ENCODE results near the gene UBXN11.
A peak's percentile ranks its signal among the peaks of the same experiment; 100 is the strongest.

UBXN11 gene

DNA sequence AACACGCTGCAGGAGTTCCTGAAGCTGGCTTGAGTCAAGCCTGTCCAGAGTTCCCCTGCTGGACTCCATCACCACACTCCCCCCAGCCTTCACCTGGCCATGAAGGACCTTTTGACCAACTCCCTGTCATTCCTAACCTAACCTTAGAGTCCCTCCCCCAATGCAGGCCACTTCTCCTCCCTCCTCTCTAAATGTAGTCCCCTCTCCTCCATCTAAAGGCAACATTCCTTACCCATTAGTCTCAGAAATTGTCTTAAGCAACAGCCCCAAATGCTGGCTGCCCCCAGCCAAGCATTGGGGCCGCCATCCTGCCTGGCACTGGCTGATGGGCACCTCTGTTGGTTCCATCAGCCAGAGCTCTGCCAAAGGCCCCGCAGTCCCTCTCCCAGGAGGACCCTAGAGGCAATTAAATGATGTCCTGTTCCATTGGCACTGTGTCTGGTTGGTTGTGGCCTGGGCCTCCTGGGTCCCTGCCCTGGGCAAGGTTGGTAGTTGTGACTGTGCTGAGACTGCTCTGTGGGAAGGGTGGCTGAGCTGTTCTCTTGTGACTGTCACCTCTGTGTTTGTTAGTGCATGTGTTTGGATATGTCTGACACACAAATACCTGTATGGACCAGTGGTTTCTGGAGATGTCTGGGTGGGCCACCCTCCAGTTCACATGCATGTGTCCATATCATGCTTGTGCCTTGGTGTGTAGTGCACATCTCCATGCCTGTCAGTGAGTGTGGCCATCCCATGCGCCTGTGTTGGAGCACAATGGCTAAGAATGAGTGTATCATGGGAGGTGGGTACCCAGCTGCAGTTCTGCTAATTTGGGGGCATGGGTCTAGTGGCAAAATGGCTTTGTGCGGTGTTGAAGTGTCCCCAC is 25.1 kb downstream of the UBXN11 start:
- Histone ChIP-seq H3K4me3 (ENCODE audit: low read length) (peak overlapping the region; percentile 70), H3K9ac (ENCODE audit: low read length) (peak overlapping the region; percentile 10), H3K36me3 (ENCODE audit: control insufficient read depth, low read depth, low read length) (peaks cover 17% of the 10 kb centered on the region), H3K27ac (ENCODE audit: low read length) (no peak overlapping the region), H3K27me3 (ENCODE audit: control insufficient read depth, insufficient read depth, low read length) (no peaks in the 10 kb centered on the region), H3K4me1 (ENCODE audit: control insufficient read depth, low read depth, low read length) (peaks cover 28% of the 10 kb centered on the region), H3K9me3 (ENCODE audit: control insufficient read depth, low read depth, low read length) (no peaks in the 10 kb centered on the region)

GRCh38 chr1:26280333-26281042 is 25.9 kb downstream of the UBXN11 start:
- Histone ChIP-seq H3K9me3 (ENCODE audit: control insufficient read depth, low read depth, low read length) (no peaks in the 10 kb centered on the region), H3K4me1 (ENCODE audit: control insufficient read depth, low read depth, low read length) (peaks cover 28% of the 10 kb centered on the region), H3K9ac (ENCODE audit: low read length) (peak overlapping the region; percentile 59), H3K27me3 (ENCODE audit: control insufficient read depth, insufficient read depth, low read length) (no peaks in the 10 kb centered on the region), H3K4me3 (ENCODE audit: low read length) (peak overlapping the region; percentile 70), H3K36me3 (ENCODE audit: control insufficient read depth, low read depth, low read length) (peaks cover 21% of the 10 kb centered on the region), H3K27ac (ENCODE audit: low read length) (no peak overlapping the region)

DNA sequence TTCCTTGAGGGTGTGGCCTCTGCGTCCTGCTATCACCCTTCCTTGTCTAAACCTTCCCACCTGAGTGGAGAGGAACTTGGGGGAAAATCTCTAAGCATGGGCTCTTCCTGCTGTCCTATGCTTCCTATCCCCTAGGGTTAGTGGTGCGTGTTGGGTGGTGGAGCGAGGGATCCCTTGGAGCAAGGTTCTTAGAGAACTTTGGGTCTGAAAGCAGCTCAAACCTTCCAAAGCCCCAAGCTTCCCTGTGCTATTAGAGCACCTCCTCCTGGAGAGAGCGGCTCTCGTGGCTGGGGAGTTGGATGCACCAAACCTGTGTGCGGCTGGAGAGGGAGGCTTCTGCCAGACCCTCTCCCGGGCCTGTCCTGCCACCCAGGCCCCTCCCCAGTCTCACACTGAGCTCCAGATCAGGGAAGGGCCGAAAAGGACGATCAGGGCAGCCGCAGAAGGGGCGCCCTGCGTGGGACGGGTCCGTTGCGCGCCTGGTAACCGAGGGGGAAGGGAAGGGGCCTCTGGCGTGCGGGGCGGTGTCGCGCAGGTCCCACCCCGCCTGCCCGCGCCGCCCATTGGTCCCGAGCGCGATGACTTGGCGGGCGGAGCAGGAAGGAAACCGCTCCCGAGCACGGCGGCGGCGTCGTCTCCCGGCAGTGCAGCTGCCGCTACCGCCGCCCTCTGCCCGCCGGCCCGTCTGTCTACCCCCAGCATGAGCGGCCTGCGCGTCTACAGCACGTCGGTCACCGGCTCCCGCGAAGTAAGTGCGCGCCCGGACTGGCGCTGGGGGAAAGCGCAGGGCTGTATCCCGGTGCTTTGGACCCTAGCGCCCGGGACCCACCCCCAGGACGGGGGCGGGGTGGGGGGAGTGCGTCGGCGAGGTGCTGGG is 26.7 kb downstream of the UBXN11 start, which contains the start of gene SH3BGRL3:
TSS of gene SH3BGRL3 (plus strand) at position 631 of the 877 bp plus-strand sequence. CDS start at position 701, 70 bp downstream.
- Histone ChIP-seq H3K27me3 (ENCODE audit: control insufficient read depth, insufficient read depth, low read length) (no peaks in the 10 kb centered on the region), H3K36me3 (ENCODE audit: control insufficient read depth, low read depth, low read length) (peaks cover 24% of the 10 kb centered on the region), H3K9ac (ENCODE audit: low read length) (peak within 1 kb of the TSS; percentile 59), H3K27ac (ENCODE audit: low read length) (no peak within 1 kb of the TSS), H3K4me1 (ENCODE audit: control insufficient read depth, low read depth, low read length) (peaks cover 25% of the 10 kb centered on the region), H3K9me3 (ENCODE audit: control insufficient read depth, low read depth, low read length) (no peaks in the 10 kb centered on the region), H3K4me3 (ENCODE audit: low read length) (peak within 1 kb of the TSS; percentile 70)

- Histone ChIP-seq H3K4me3 (ENCODE audit: low read length) (peak overlapping the region; percentile 70), H3K27ac (ENCODE audit: low read length) (no peak overlapping the region), H3K36me3 (ENCODE audit: control insufficient read depth, low read depth, low read length) (peaks cover 30% of the 10 kb centered on the region), H3K9me3 (ENCODE audit: control insufficient read depth, low read depth, low read length) (no peaks in the 10 kb centered on the region), H3K4me1 (ENCODE audit: control insufficient read depth, low read depth, low read length) (peaks cover 25% of the 10 kb centered on the region), H3K9ac (ENCODE audit: low read length) (no peak overlapping the region), H3K27me3 (ENCODE audit: control insufficient read depth, insufficient read depth, low read length) (no peaks in the 10 kb centered on the region)
These were observed 27.5 kb downstream of the UBXN11 start for GRCh38 chr1:26278724-26279455.

DNA sequence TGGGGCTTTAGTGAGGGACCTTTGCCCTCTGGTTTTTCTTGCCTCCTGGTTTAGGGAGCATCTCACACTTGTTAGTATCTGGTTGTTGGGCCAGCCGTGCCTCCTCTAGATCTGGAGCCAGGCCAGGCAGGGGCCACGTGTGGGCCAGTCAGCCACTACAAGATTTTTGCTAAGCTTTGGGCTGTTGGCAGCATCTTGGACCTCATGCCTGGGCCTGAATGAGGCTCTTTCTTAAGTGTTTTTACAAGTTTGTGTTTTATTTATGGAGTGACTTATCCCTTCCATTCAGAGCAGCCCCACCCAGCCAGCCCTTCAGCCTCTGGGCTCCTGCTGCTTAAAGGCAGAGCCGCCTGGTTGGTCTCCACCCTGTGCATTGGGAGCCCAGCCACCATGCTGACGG is 28.1 kb downstream of the UBXN11 start:
- Histone ChIP-seq H3K27me3 (ENCODE audit: control insufficient read depth, insufficient read depth, low read length) (no peaks in the 10 kb centered on the region), H3K27ac (ENCODE audit: low read length) (no peak overlapping the region), H3K9ac (ENCODE audit: low read length) (no peak overlapping the region), H3K4me3 (ENCODE audit: low read length) (no peak overlapping the region), H3K36me3 (ENCODE audit: control insufficient read depth, low read depth, low read length) (peaks cover 33% of the 10 kb centered on the region), H3K9me3 (ENCODE audit: control insufficient read depth, low read depth, low read length) (no peaks in the 10 kb centered on the region), H3K4me1 (ENCODE audit: control insufficient read depth, low read depth, low read length) (peaks cover 25% of the 10 kb centered on the region)

DNA sequence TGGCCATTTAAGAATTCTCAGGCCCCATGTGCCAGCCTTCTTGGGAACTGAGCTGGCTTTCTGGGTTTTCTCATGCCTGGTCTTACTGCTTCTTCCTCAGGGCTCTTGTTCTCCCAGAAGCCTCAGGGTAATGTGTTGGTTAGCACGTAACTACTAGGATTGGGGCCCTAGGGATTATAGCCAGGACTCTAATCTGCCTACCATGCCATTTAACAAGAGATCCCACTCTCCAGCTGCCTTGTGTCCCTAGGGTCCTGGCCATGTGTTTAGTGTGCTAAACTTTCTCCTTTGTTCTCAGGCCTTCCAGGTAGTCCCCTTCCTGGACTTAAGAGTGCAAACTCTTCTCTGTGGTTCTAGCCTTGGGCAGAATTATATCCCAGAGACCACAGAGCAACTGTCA is 28.7 kb downstream of the UBXN11 start:
- H3K4me1 ChIP-seq (ENCODE audit: control insufficient read depth, low read depth, low read length), result peaks cover 24% of the 10 kb centered on the region
- H3K27ac ChIP-seq (ENCODE audit: low read length), result no peak overlapping the region

DNA sequence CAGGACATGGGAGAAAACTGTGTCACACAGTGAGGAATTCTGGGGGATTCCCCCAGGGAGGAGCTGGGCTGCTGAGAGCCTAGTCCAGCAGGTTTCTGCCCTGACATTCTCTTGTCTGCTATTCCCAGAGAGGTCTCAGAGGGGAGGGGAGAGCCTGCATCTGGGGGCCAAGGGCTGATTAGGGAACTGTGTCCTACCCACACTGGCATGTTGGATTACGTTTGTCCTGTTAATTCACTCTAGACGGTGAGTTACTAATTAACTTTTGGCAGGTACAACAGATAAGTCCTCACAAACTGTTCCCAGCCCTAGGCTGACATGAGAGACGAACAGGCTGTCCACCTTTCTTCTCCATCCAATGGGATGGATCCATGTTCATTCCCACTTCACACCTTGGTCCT is 29.2 kb downstream of the UBXN11 start:
- H3K27me3 ChIP-seq (ENCODE audit: control insufficient read depth, insufficient read depth, low read length), result no peaks in the 10 kb centered on the region
- no peak overlapping the region for H3K4me3 ChIP-seq (ENCODE audit: low read length)
- peaks cover 39% of the 10 kb centered on the region for H3K36me3 ChIP-seq (ENCODE audit: control insufficient read depth, low read depth, low read length)
- H3K27ac ChIP-seq (ENCODE audit: low read length), result no peak overlapping the region
- H3K9ac ChIP-seq (ENCODE audit: low read length), result no peak overlapping the region
- no peaks in the 10 kb centered on the region for H3K9me3 ChIP-seq (ENCODE audit: control insufficient read depth, low read depth, low read length)
- peaks cover 19% of the 10 kb centered on the region for H3K4me1 ChIP-seq (ENCODE audit: control insufficient read depth, low read depth, low read length)

More for the DNA sequence above, 28.7 kb downstream of the UBXN11 start:
- no peaks in the 10 kb centered on the region for H3K9me3 ChIP-seq (ENCODE audit: control insufficient read depth, low read depth, low read length)
- H3K9ac ChIP-seq (ENCODE audit: low read length), result no peak overlapping the region
- peaks cover 38% of the 10 kb centered on the region for H3K36me3 ChIP-seq (ENCODE audit: control insufficient read depth, low read depth, low read length)
- H3K4me3 ChIP-seq (ENCODE audit: low read length), result no peak overlapping the region
- H3K27me3 ChIP-seq (ENCODE audit: control insufficient read depth, insufficient read depth, low read length), result no peaks in the 10 kb centered on the region

GRCh38 chr1:26276432-26276838 is 30.0 kb downstream of the UBXN11 start:
- Histone ChIP-seq H3K9me3 (ENCODE audit: control insufficient read depth, low read depth, low read length) (no peaks in the 10 kb centered on the region), H3K4me1 (ENCODE audit: control insufficient read depth, low read depth, low read length) (peaks cover 15% of the 10 kb centered on the region), H3K9ac (ENCODE audit: low read length) (no peak overlapping the region), H3K27ac (ENCODE audit: low read length) (no peak overlapping the region), H3K36me3 (ENCODE audit: control insufficient read depth, low read depth, low read length) (peaks cover 47% of the 10 kb centered on the region), H3K4me3 (ENCODE audit: low read length) (no peak overlapping the region), H3K27me3 (ENCODE audit: control insufficient read depth, insufficient read depth, low read length) (no peaks in the 10 kb centered on the region)

DNA sequence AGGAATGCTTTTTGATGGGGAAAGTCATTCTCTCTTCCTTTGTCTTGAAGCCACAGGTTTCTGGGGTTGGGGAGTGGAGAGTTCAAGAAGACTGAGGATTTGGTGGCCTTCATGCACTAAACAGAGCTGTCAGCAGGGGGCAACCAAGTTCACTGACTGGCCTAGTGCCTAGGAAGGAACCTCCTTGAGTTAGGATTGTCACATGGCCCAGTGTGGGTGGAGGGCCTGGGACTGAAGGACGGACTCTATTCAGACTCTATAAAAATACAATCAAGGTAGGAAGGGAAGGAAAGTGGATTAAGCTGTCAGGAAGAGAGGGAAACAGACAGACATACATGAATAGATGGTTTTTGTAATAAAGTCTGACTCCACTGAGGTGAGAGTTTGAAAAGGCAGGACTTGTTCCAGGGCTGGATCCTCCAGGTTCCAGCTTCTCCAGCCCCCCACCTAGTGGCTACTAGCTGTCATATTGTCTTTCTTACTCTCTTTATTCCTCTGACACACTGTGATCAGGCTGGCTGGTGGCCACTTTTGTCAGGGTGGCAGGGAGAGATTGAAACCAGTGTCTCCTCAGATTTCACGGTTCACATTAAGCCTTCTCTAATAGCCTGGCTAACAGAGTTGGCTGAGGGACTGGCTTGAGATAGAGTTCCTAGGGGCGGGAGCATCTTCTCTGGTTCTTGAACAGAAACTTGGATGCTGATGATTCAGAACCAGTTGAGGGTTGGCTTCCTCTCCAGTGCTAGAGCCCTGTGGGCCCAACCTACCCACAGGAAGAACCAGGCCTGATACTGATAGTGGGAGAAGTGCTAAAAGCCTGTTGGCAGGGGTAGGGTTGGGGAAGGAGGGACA is 30.6 kb downstream of the UBXN11 start:
- Histone ChIP-seq H3K36me3 (ENCODE audit: control insufficient read depth, low read depth, low read length) (peaks cover 53% of the 10 kb centered on the region), H3K27ac (ENCODE audit: low read length) (no peak overlapping the region), H3K9me3 (ENCODE audit: control insufficient read depth, low read depth, low read length) (no peaks in the 10 kb centered on the region), H3K4me3 (ENCODE audit: low read length) (no peak overlapping the region), H3K4me1 (ENCODE audit: control insufficient read depth, low read depth, low read length) (peaks cover 8% of the 10 kb centered on the region), H3K27me3 (ENCODE audit: control insufficient read depth, insufficient read depth, low read length) (no peaks in the 10 kb centered on the region), H3K9ac (ENCODE audit: low read length) (no peak overlapping the region)

DNA sequence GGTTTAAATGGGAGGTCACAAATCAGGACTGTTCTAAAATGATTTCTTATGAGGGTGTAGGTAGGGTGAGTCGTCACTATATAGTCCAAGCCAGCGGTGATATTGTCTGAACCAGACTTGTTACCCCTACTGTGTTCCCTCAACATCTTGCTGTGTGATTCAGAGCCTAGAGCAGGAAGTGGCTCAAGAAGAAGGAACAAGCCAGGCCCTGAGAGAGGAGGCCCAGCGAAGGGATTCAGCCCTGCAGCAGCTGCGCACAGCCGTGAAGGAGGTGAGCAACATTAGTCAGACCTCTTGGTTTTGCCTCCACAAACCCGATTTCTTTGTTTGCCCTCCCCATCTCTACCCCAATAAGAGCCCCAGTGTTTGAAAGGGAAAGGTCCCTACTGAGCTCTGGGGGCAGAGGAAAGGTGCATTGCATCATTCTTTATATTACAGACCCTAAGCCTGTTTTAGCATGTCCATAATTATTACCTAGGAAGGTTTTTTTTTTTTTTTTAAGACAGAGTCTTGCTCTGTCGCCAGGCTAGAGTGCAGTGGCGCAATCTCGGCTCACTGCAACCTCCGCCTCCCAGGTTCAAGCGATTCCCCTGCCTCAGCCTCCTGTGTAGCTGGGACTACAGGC is 31.5 kb downstream of the UBXN11 start:
- Histone ChIP-seq H3K4me1 (ENCODE audit: control insufficient read depth, low read depth, low read length) (peaks cover 8% of the 10 kb centered on the region), H3K9me3 (ENCODE audit: control insufficient read depth, low read depth, low read length) (no peaks in the 10 kb centered on the region), H3K27me3 (ENCODE audit: control insufficient read depth, insufficient read depth, low read length) (no peaks in the 10 kb centered on the region), H3K36me3 (ENCODE audit: control insufficient read depth, low read depth, low read length) (peaks cover 62% of the 10 kb centered on the region), H3K9ac (ENCODE audit: low read length) (peak overlapping the region; percentile 9), H3K27ac (ENCODE audit: low read length) (no peak overlapping the region), H3K4me3 (ENCODE audit: low read length) (no peak overlapping the region)
